NCI-H2081 treated with DMSO at 0.1 percent for 48 hours (cell line): ENCODE results near the gene TMEM183A.

ENCODE experiments used
- DNase-seq: peaks from one replicate; lab custom pipeline; 2025; lab: John Stamatoyannopoulos, UW

The TMEM183A gene

GRCh38 chr1:203072002-203072602, 64.9 kb downstream of the TMEM183A start:
- DNase-seq, result no peak

- DNase-seq, result no peak
Observed at GRCh38 chr1:203072911-203073310, 65.7 kb downstream of the TMEM183A start.

GRCh38 chr1:203073469-203073868, 66.3 kb downstream of the TMEM183A start:
- no peak for DNase-seq
